HepG2 (cell line): ENCODE data around the gene EPHB3. TPM values are rescaled to one million over a fixed set of nuclear protein-coding genes. Genes with fewer than 3 reads are reported as not detected.

ENCODE experiments used
- ATAC-seq: fragments of 200-7000 bp; cut with Tn5 transposase; 3 replicates; pipeline ENCODE4 v1.9.1; 2020; ENCODE audit warnings: mild to moderate bottlenecking, moderate library complexity
- BruUV-seq: library from RNA; stranded (reverse); fragments of 400-500 nt; replicated peaks from 2 replicates; lab custom pipeline; 2021; lab: Mats Ljungman, UMichigan
- CTCF ChIA-PET: fragments of 300-600 bp; formaldehyde crosslinking; extraction: SDS; loops from one replicate; lab custom pipeline; 2021; ENCODE audit warnings: low total read pairs, inconsistent platforms, low intra/inter-chr PET ratio; lab: Yijun Ruan, JAX
- POLR2A ChIA-PET: fragments of 350-600 bp; sonication (Branson Sonifier 250); formaldehyde crosslinking; loops from one replicate; lab custom pipeline; 2020; ENCODE audit warnings: antibody characterized with exemption, inconsistent platforms; lab: Yijun Ruan, JAX
- DNase-seq: peaks from one replicate; pipeline ENCODE4 v3.0.0-alpha.2; 2015; ENCODE audit warnings: low spot score
- FAIRE-seq: peaks from 3 replicates; lab custom pipeline; 2011; peaks lifted over from hg19 to GRCh38; lab: Jason Lieb, UNC
- H2AFZ ChIP-seq: one replicate; pipeline ENCODE4 v1.6.1; 2011; ENCODE audit warnings: low read length, inconsistent platforms
- H3K27ac ChIP-seq: fragments of 300-600 bp; 3 replicates; pipeline ENCODE4 v1.8.0; 2011; ENCODE audit warnings: mixed run types, mild to moderate bottlenecking, mixed read lengths, low read length, inconsistent platforms; ENCODE audit not compliant: insufficient read depth; ENCODE audit errors: extremely low read length
- H3K27me3 ChIP-seq, 2 experiments: fragments of 200-600 bp in 1 of 2; 2 replicates in 1 of 2; 3 replicates in 1 of 2; pipeline versions ENCODE4 v1.6.0 to v1.8.0; 2011; ENCODE audit warnings: low read length in 2 of 2, mild to moderate bottlenecking in 2 of 2, moderate library complexity in 2 of 2, inconsistent platforms in 1 of 2; ENCODE audit not compliant: insufficient read depth in 2 of 2, control insufficient read depth in 1 of 2
- H3K36me3 ChIP-seq, 2 experiments: fragments of 200-600 bp in 1 of 2; replicated peaks in 1 of 2; 2 replicates in 1 of 2; 3 replicates in 1 of 2; pipeline versions ENCODE4 v1.5.1 to v1.8.0; 2011; ENCODE audit warnings: low read length in 2 of 2, inconsistent platforms in 1 of 2; ENCODE audit not compliant: insufficient read depth in 2 of 2, control insufficient read depth in 1 of 2
- H3K4me1 ChIP-seq: 2 replicates; pipeline ENCODE4 v1.5.1; 2012; ENCODE audit warnings: low read length, inconsistent platforms; ENCODE audit not compliant: insufficient read depth
- H3K4me2 ChIP-seq: 2 replicates; pipeline ENCODE4 v1.6.0; 2011; ENCODE audit warnings: low read depth, low read length, inconsistent platforms
- H3K4me3 ChIP-seq, 3 experiments: fragments of 200-600 bp in 1 of 3; sonication (generic), shearing (Covaris generic) in 1 of 3; replicated peaks in 1 of 3; 2 replicates each; pipeline ENCODE4 v1.5.1; 2011 to 2016; ENCODE audit warnings: low read length in 3 of 3, inconsistent platforms in 2 of 3, low read depth in 2 of 3, mild to moderate bottlenecking in 2 of 3, control low read depth in 1 of 3, mixed read lengths in 1 of 3; ENCODE audit not compliant: insufficient read depth in 1 of 3
- H3K79me2 ChIP-seq: one replicate; pipeline ENCODE4 v1.6.1; 2011; ENCODE audit warnings: low read length, inconsistent platforms; ENCODE audit not compliant: insufficient read depth
- H3K9ac ChIP-seq: 2 replicates; pipeline ENCODE4 v1.6.0; 2011; ENCODE audit warnings: mild to moderate bottlenecking, low read depth, low read length, inconsistent platforms; ENCODE audit not compliant: insufficient read depth
- H3K9me3 ChIP-seq: 2 replicates; pipeline ENCODE4 v1.5.1; 2012; ENCODE audit warnings: mild to moderate bottlenecking, low read length
- H4K20me1 ChIP-seq: 2 replicates; pipeline ENCODE4 v1.6.0; 2011; ENCODE audit warnings: inconsistent platforms, mild to moderate bottlenecking, low read length, moderate library complexity; ENCODE audit not compliant: insufficient read depth
- ASH2L ChIP-seq: fragments of 300-600, 200-600 bp; sonication (generic); IDR thresholded peaks from 2 replicates; pipeline ENCODE4 v1.7.0; 2017; ENCODE audit warnings: low read depth, mild to moderate bottlenecking, moderate library complexity, mixed read lengths, low read length; ENCODE audit not compliant: insufficient read length
- CBX1 ChIP-seq: IDR thresholded peaks from one replicate; pipeline ENCODE4 v1.6.1; 2016; ENCODE audit warnings: antibody characterized with exemption, low read depth
- ZNF629 ChIP-seq: sonication (generic); formaldehyde crosslinking; conservative IDR thresholded peaks from 2 replicates; pipeline ENCODE4 v1.5.0; 2020; ENCODE audit warnings: missing genetic modification reagents
- ZNF781 ChIP-seq: sonication (generic); formaldehyde crosslinking; IDR thresholded peaks from 2 replicates; pipeline ENCODE4 v1.5.1; 2020; ENCODE audit warnings: borderline replicate concordance, mild to moderate bottlenecking, missing genetic modification reagents; ENCODE audit errors: not compliant biosample characterization
- WGBS: methylation state at CpG from one replicate; pipeline ENCODE4 v1.1.6; 2017; ENCODE audit warnings: low lambda C conversion rate; 5-methylcytosine and 5-hydroxymethylcytosine counted together
- in situ Hi-C: cut with HindIII; loops from 2 replicates; pipeline ENCODE4 v1.10.0; 2017; ENCODE audit warnings: low pct_unique_long_range_greater_than_20kb; ENCODE audit not compliant: extremely low pct_ligation_motif_present
- intact Hi-C: fragments of 100-400 bp; cut with micrococcal nuclease; formaldehyde crosslinking; loops from one replicate; pipeline ENCODE4 v1.10.0; 2022; ENCODE audit not compliant: unreplicated experiment
- polyA plus RNA-seq, 8 experiments: library from polyadenylated mRNA; depleted of rRNA in 3 of 8; stranded (reverse) in 7 of 8; unstranded in 1 of 8; fragments of >200 nt; fragmentation: Illumina TruSeq in 4 of 8; extraction: Trizol in 4 of 8; gene quantifications; 2 replicates each; pipeline versions ENCODE4 v1.2.1 to v1.2.3, GENCODE V29; 2011 to 2016; ENCODE audit warnings: low read depth in 4 of 8, missing spikeins in 1 of 8, mixed read lengths in 1 of 8; ENCODE audit not compliant: insufficient read depth in 1 of 8
- total RNA-seq, 5 experiments: library from RNA; depleted of rRNA; stranded (reverse); fragments of >200 nt; fragmentation: Illumina TruSeq; extraction: Trizol; gene quantifications; 2 replicates each; pipeline ENCODE4 v1.2.3, GENCODE V29; 2016; ENCODE audit warnings: low read depth in 1 of 5
- TF ChIP-seq, protein P1 (sequence below): sonication (generic); formaldehyde crosslinking; IDR thresholded peaks from 2 replicates; pipeline ENCODE4 v1.4.0; 2020; ENCODE audit warnings: missing genetic modification reagents
- TF ChIP-seq, protein P2 (sequence below): sonication (generic); formaldehyde crosslinking; conservative IDR thresholded peaks from 2 replicates; pipeline ENCODE4 v1.8.0; 2022; ENCODE audit warnings: mild to moderate bottlenecking, moderate library complexity, missing genetic modification reagents

The EPHB3 gene
- total and polyA plus RNA-seq, 2 of the 13 experiments (the other 11 are each of a cell fraction or from before 2014, with no cell fraction given) = 0.01 TPM; not detected in 1

DNA sequence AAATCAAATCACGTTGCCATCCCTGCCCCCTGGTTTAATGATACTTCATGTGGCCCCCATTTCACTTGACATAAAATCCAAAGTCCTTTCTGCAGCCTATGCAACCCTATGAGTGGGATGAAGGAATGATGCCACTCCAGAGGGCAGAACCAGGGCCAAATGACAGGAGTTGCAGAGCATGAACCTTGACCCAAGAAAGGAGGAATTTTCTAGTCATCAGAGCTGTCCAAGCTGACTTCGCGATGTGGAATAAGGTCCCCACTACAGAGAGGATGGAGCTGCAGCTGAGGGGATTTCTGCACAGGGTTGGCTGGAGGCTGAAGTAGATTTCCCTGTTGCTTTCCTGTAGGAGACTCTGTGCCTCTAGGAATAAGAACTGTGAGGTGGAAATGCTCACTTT lies 15.8 kb upstream of the EPHB3 start (continued):
- TF ChIP-seq, protein P1, sequence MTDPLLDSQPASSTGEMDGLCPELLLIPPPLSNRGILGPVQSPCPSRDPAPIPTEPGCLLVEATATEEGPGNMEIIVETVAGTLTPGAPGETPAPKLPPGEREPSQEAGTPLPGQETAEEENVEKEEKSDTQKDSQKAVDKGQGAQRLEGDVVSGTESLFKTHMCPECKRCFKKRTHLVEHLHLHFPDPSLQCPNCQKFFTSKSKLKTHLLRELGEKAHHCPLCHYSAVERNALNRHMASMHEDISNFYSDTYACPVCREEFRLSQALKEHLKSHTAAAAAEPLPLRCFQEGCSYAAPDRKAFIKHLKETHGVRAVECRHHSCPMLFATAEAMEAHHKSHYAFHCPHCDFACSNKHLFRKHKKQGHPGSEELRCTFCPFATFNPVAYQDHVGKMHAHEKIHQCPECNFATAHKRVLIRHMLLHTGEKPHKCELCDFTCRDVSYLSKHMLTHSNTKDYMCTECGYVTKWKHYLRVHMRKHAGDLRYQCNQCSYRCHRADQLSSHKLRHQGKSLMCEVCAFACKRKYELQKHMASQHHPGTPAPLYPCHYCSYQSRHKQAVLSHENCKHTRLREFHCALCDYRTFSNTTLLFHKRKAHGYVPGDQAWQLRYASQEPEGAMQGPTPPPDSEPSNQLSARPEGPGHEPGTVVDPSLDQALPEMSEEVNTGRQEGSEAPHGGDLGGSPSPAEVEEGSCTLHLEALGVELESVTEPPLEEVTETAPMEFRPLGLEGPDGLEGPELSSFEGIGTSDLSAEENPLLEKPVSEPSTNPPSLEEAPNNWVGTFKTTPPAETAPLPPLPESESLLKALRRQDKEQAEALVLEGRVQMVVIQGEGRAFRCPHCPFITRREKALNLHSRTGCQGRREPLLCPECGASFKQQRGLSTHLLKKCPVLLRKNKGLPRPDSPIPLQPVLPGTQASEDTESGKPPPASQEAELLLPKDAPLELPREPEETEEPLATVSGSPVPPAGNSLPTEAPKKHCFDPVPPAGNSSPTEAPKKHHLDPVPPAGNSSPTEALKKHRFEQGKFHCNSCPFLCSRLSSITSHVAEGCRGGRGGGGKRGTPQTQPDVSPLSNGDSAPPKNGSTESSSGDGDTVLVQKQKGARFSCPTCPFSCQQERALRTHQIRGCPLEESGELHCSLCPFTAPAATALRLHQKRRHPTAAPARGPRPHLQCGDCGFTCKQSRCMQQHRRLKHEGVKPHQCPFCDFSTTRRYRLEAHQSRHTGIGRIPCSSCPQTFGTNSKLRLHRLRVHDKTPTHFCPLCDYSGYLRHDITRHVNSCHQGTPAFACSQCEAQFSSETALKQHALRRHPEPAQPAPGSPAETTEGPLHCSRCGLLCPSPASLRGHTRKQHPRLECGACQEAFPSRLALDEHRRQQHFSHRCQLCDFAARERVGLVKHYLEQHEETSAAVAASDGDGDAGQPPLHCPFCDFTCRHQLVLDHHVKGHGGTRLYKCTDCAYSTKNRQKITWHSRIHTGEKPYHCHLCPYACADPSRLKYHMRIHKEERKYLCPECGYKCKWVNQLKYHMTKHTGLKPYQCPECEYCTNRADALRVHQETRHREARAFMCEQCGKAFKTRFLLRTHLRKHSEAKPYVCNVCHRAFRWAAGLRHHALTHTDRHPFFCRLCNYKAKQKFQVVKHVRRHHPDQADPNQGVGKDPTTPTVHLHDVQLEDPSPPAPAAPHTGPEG (CRISPR knock-in tag) = no peak

GRCh38 chr3:184546252-184546651 lies 15.3 kb upstream of the EPHB3 start:
- Histone ChIP-seq H3K4me3 (no peak overlapping the region), H3K36me3 (no peaks in the 10 kb centered on the region), H3K9ac (no peak overlapping the region), H3K4me2 (no peak overlapping the region), H3K9me3 (no peaks in the 10 kb centered on the region), H2AFZ (no peak overlapping the region), H3K4me1 (no peaks in the 10 kb centered on the region), H3K27ac (no peak overlapping the region), H3K27me3 (peaks cover 2 to 21% of the 10 kb centered on the region in 2 experiments; a peak in 4 of 5 replicates), H4K20me1 (no peaks in the 10 kb centered on the region), H3K79me2 (no peaks in the 10 kb centered on the region)
- BruUV-seq = no TSS peak
- CTCF ChIA-PET = no interaction called here
- no peak for FAIRE-seq
- no peak for ATAC-seq
- POLR2A ChIA-PET = no interaction called here
- intact Hi-C loops = no loop called here
- TF ChIP-seq CBX1 (no peak), ZNF629 (no peak), ASH2L (no peak), ZNF781 (no peak)
- TF ChIP-seq, protein P2, sequence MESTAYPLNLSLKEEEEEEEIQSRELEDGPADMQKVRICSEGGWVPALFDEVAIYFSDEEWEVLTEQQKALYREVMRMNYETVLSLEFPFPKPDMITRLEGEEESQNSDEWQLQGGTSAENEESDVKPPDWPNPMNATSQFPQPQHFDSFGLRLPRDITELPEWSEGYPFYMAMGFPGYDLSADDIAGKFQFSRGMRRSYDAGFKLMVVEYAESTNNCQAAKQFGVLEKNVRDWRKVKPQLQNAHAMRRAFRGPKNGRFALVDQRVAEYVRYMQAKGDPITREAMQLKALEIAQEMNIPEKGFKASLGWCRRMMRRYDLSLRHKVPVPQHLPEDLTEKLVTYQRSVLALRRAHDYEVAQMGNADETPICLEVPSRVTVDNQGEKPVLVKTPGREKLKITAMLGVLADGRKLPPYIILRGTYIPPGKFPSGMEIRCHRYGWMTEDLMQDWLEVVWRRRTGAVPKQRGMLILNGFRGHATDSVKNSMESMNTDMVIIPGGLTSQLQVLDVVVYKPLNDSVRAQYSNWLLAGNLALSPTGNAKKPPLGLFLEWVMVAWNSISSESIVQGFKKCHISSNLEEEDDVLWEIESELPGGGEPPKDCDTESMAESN (CRISPR knock-in tag) = no peak
- in situ Hi-C loops = no loop called here
- WGBS = 23% methylated on average over 7 of the region's 7 CpGs
- no peak for DNase-seq
